Vagina (tissue), 2 donors: ENCODE data around the gene DTYMK.

Experiments used
- CTCF ChIP-seq, 3 experiments: fragments of 450-650 bp in 2 of 3; fragments of 200-600 bp in 1 of 3; sonication (generic) in 1 of 3; IDR thresholded peaks; one replicate each; pipeline ENCODE4 v1.5.1; 2017 to 2019; ENCODE audit warnings: antibody characterized with exemption in 3 of 3, mild to moderate bottlenecking in 2 of 3, moderate library complexity in 2 of 3
- POLR2A ChIP-seq, 2 donors: fragments of 450-650 bp; IDR thresholded peaks; one replicate each; pipeline ENCODE4 v1.6.1; 2017; ENCODE audit warnings: antibody characterized with exemption in 2 of 2, mild to moderate bottlenecking in 2 of 2, moderate library complexity in 2 of 2
- POLR2AphosphoS5 ChIP-seq, 2 donors: sonication (generic); formaldehyde crosslinking; IDR thresholded peaks; one replicate each; pipeline ENCODE4 v1.9.0; 2017; ENCODE audit warnings: antibody characterized with exemption in 2 of 2, mild to moderate bottlenecking in 2 of 2, low read depth in 1 of 2; ENCODE audit not compliant: insufficient read depth in 1 of 2

GRCh38 chr2:241676665-241677064 lies 9.9 kb downstream of the DTYMK start:
- TF ChIP-seq CTCF (IDR thresholded peaks at IDR 0.05) (no peak), POLR2A (IDR thresholded peaks at IDR 0.05) (no peak), POLR2AphosphoS5 (IDR thresholded peaks at IDR 0.05; ENCODE audit: insufficient read depth in 1 of 2, low read depth in 1 of 2) (no peak)
